Astrocyte (in vitro differentiated cells and primary cell): ENCODE measurements around the gene HASPIN.

Experiments
- CTCF ChIP-seq: IDR thresholded peaks from 2 replicates; pipeline ENCODE4 v1.5.1; 2011; ENCODE audit warnings: low read depth, mild to moderate bottlenecking, inconsistent platforms, low read length, moderate library complexity; ENCODE audit not compliant: insufficient read depth
- EZH2 ChIP-seq: IDR thresholded peaks from 2 replicates; pipeline ENCODE4 v1.6.1; 2012; ENCODE audit warnings: mild to moderate bottlenecking, low read length, inconsistent platforms; ENCODE audit not compliant: insufficient read depth

DNA sequence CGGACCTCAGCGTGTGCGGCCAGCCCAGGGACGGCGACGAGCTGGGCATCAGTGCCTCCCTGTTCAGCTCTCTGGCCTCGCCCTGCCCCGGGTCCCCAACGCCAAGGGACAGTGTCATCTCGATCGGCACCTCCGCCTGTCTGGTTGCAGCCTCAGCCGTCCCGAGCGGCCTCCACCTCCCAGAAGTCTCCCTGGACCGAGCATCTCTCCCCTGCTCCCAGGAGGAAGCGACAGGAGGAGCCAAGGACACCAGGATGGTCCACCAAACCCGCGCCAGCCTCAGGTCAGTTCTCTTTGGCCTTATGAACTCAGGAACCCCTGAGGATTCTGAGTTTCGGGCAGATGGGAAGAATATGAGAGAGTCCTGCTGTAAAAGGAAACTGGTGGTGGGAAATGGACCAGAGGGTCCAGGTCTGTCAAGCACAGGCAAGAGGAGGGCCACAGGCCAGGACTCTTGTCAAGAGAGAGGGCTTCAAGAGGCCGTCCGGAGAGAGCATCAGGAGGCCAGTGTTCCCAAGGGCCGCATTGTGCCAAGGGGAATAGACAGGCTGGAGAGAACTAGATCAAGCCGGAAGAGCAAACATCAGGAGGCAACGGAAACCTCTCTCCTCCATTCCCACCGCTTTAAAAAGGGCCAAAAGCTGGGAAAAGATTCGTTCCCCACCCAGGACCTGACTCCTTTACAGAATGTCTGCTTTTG lies 825 bp downstream of the HASPIN start:
- no peak for TF ChIP-seq CTCF
- no peak for TF ChIP-seq EZH2
